ENCODE measurements around the gene CABCOCO1.

DNA sequence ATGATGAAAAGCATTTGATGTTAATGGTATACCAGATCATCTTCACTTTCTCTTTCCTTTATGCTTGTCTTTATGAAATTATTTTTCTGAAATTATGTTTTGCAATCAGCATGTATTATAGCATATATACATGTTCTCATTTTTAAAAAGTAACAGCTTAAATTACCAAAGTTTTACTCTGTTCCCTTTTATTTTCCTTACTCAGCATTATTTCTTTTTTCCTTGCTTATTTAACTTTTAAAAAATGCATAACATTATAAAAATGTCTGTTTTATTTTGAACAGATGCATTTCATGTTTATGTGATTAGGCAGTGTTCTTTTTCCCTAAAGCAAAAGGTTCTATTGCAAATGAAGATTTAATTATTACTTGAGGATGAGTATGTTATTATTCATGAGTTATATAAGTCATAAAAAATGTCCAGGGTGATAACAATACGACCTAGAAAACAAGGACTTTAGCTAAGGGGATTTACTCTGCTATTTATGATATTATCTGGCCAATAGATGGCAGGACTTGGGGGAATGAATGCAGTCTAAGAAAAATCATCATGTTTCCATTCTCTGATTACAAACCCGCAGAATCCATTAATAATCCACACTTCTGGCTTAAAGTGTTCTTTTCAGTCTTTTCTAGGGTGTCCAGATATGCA, 38.5 kb downstream of the CABCOCO1 start:
- TF ChIP-seq EP300 (IDR thresholded peaks at IDR 0.05; ENCODE audit: borderline replicate concordance) (no peak), ZBTB7A (IDR thresholded peaks at IDR 0.05; ENCODE audit: low read depth) (no peak), RAD21 (IDR thresholded peaks at IDR 0.05; ENCODE audit: low read depth) (no peak), TCF12 (IDR thresholded peaks at IDR 0.05; ENCODE audit: low read depth) (no peak)
- TF ChIP-seq, protein P1, sequence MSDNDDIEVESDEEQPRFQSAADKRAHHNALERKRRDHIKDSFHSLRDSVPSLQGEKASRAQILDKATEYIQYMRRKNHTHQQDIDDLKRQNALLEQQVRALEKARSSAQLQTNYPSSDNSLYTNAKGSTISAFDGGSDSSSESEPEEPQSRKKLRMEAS (IDR thresholded peaks at IDR 0.05): no peak
